ENCODE data around the gene DSPP.

Gene DSPP

DNA sequence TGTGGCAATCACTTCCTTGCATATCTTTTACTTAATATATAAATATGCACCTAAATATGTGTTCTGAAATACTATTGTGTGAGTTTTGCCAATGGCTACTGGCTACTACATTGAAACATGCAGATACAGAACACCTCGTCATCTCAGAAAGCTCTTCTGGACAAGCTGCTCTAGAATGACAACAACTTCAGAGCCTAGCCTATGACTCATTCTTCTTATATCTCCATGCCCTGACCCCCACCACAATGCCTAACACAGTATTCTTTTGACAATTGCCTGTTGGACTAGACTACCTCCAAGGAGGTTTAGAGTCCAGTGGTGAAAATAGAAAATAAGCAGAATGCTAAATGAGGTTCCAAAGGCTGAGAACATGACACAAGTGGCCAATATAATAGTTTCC lies 24.1 kb downstream of the DSPP start:
- DNase-seq, result no peak

GRCh38 chr4:87633243-87633642 lies 24.9 kb downstream of the DSPP start:
- DNase-seq, result no peak

DNA sequence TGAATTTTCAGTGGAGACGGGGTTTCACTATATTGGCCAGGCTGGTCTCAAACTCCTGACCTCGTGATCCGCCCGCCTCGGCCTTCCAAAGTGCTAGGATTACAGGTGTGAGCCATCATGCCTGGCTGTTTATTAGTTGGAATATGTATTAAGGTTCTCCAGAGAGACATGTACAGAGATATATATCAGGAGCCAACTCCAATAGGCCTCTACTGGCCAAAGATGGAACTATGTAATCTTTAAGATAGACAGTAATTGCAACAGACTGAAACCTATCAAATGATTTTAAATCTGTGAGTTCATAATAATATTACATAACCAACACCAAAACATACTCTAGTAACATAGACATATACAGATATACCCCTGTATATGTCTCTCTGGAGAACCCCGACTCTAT lies 36.0 kb downstream of the DSPP start:
- no peak for DNase-seq

GRCh38 chr4:87649980-87650379 lies 41.7 kb downstream of the DSPP start, which contains the start of gene DMP1:
TSS of gene DMP1 (plus strand) at chr4:87650280. CDS start at chr4:87656493, 6,213 bp downstream.
- no peak for DNase-seq

DNA sequence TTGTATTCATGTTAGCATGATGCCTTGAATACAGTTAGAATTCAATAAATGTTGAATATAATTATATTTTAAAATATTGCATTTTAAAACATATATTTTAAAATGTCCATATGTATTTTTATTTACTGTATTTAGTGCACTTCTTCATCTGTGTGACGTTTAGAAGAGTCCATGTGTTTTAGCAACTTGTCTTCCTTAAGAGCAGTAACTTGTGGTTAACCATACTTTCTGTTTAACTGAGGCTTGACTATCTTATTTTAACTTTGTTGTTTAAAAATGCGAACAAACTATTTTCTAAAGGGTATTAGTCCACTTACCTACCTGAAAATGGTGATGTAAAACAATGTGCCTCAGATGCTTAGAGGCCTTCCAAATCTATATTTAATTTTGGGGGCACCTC lies 42.6 kb downstream of the DSPP start:
- no peak for DNase-seq

DNA sequence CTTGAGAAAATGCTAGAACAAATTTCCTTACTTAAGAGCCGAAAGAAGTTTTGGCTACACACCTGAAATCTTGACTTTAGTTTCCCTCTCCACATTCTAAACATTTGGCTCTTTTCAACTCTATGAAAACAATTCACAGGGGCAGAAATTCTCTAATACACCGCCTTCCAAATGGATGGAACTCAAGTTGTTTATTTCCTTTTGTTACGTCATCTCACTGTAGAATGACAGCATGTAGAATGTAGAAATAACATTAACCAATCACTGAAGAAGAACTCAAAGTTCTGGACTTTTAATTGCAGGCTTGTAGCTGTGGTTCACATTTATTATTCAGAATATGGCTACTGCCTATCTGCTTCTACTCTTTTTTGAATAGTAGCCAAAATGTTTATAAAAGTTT lies 43.6 kb downstream of the DSPP start:
- no peak for DNase-seq

DNA sequence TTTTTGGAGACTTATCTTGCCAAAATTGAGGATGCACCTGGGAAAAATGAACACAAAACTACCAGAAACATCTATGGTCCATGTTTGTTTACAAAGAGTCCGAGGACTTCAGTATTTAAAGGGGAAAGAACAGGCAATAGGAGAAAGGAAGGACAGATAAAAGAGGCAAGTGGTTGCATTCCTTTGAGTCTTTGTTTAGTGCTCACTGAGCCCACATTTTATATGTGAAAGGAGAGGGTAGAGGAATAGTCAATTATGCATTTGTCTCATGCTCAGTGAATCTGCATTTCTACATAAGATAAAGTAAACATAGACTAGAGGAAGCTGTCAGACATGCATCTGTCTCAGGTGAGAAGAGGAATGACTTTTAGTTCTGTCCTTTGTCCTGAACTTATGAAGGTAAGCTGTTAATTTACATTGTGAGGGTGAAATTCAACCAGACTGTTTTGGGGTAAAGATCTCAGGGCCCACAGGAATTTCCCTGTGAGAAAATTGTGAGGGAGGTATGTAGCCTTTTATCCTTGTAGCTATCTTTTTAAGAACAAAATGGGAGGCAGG lies 46.2 kb downstream of the DSPP start:
- DNase-seq, result no peak

GRCh38 chr4:87657525-87657924 lies 49.2 kb downstream of the DSPP start:
- no peak for DNase-seq

DNA sequence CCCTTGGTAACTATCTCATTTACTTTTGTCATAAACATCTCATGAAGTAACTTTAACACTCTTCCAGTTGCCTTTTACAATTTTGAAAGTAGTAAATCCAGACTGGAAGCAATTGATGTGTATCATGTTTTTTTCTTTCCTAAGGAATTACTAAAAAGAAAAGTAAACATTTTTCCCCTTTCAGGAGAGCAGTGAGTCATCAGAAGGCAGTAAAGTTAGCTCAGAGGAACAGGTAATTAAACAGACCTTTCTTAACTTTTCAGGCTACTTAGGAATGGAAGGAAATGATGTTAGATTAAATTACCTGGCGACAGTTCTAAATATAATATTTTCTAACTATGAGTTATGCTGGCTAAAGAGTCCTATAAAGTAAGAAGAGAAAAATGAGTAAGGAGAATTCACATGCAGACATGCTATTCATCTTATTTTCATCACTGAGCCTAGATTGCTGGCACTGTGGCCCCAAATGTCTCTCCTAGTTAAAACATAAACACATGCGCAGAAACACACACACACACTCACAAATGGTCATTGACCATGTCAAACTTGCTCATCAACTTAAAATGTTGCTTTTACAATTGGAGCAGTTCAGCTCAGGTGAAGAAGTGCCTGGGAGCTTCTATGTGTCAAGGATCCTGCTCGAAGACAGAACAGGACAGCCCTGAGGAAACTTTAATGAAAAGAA lies 51.1 kb downstream of the DSPP start:
- DNase-seq, result no peak

DNA sequence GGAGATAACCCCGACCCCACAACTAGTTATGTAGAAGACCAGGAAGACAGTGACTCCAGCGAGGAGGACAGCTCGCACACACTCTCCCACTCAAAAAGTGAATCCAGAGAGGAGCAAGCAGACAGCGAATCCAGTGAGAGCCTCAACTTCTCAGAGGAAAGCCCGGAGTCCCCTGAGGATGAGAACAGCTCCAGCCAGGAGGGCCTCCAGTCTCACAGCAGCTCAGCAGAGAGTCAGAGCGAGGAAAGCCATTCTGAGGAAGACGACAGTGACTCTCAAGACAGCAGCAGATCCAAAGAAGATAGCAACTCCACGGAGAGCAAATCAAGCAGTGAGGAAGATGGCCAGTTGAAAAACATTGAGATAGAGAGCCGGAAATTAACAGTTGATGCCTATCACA lies 54.5 kb downstream of the DSPP start:
- DNase-seq, result no peak
